HEK293T (cell line): Measurements from ENCODE around the gene TRPC3.

Experiments
- ARNT ChIP-seq: fragments of 450-650 bp; IDR thresholded peaks from 2 replicates; pipeline ENCODE4 v1.6.1; 2017; ENCODE audit warnings: mild to moderate bottlenecking
- BHLHE40 ChIP-seq: fragments of 450-650 bp; IDR thresholded peaks from 2 replicates; pipeline ENCODE4 v1.6.1; 2016; ENCODE audit warnings: mild to moderate bottlenecking, moderate library complexity, borderline replicate concordance
- ELF4 ChIP-seq: fragments of 450-650 bp; IDR thresholded peaks from 2 replicates; pipeline ENCODE4 v1.6.1; 2017; ENCODE audit warnings: antibody characterized with exemption
- FOXA1 ChIP-seq: fragments of 450-650 bp; IDR thresholded peaks from 2 replicates; pipeline ENCODE4 v1.6.1; 2016; ENCODE audit warnings: mild to moderate bottlenecking
- FOXK2 ChIP-seq: fragments of 450-650 bp; IDR thresholded peaks from 2 replicates; pipeline ENCODE4 v1.6.1; 2016; ENCODE audit warnings: mild to moderate bottlenecking
- FOXM1 ChIP-seq: fragments of 450-650 bp; IDR thresholded peaks from 2 replicates; pipeline ENCODE4 v1.6.1; 2017; ENCODE audit warnings: mild to moderate bottlenecking, borderline replicate concordance
- L3MBTL2 ChIP-seq: fragments of 450-650 bp; conservative IDR thresholded peaks from 2 replicates; pipeline ENCODE4 v1.6.1; 2016; ENCODE audit warnings: mild to moderate bottlenecking
- LEF1 ChIP-seq: fragments of 450-650 bp; IDR thresholded peaks from 2 replicates; pipeline ENCODE4 v1.6.1; 2017; ENCODE audit warnings: mild to moderate bottlenecking, borderline replicate concordance
- NFRKB ChIP-seq: fragments of 450-650 bp; IDR thresholded peaks from 2 replicates; pipeline ENCODE4 v1.6.1; 2016; ENCODE audit warnings: mild to moderate bottlenecking, moderate library complexity
- PKNOX1 ChIP-seq: fragments of 450-650 bp; IDR thresholded peaks from 2 replicates; pipeline ENCODE4 v1.6.1; 2016
- SP1 ChIP-seq: fragments of 450-650 bp; IDR thresholded peaks from 2 replicates; pipeline ENCODE4 v1.6.1; 2017
- SUZ12 ChIP-seq: fragments of 450-650 bp; IDR thresholded peaks from 2 replicates; pipeline ENCODE4 v1.6.1; 2016; ENCODE audit warnings: mild to moderate bottlenecking
- ZNF384 ChIP-seq: fragments of 450-650 bp; IDR thresholded peaks from 2 replicates; pipeline ENCODE4 v1.6.1; 2016

- TF ChIP-seq BHLHE40 (no peak), SP1 (no peak), SUZ12 (no peak), FOXM1 (no peak), LEF1 (no peak), ELF4 (no peak), L3MBTL2 (no peak), ZNF384 (no peak), NFRKB (no peak), FOXA1 (no peak), FOXK2 (no peak), PKNOX1 (no peak), ARNT (no peak)
These were observed 5.4 kb upstream of the TRPC3 start for GRCh38 chr4:121957266-121957665.
